Glutamatergic neuron (in vitro differentiated cells): ENCODE measurements around the gene TBX4. TPM values are rescaled to one million over a fixed set of nuclear protein-coding genes. Genes with fewer than 3 reads are reported as not detected.
"Not testable (repeated sequence)": the region's sequence is repeated elsewhere in the genome, so short reads cannot be mapped to it uniquely, and the experiment has no call there.

Experiments used
- DNase-seq: peaks from one replicate; pipeline ENCODE4 v3.0.0; 2022
- H3K27ac Mint-ChIP-seq: one replicate; pipeline ENCODE4 v1.8.0; 2020; ENCODE audit warnings: mild to moderate bottlenecking, mixed read lengths, inconsistent platforms; ENCODE audit not compliant: unreplicated experiment
- H3K27me3 Mint-ChIP-seq: one replicate; pipeline ENCODE4 v1.8.0; 2020; ENCODE audit warnings: mild to moderate bottlenecking, moderate library complexity, mixed read lengths, inconsistent platforms; ENCODE audit not compliant: unreplicated experiment
- H3K36me3 Mint-ChIP-seq: one replicate; pipeline ENCODE4 v1.8.0; 2020; ENCODE audit warnings: mild to moderate bottlenecking, mixed read lengths, inconsistent platforms; ENCODE audit not compliant: unreplicated experiment
- H3K4me1 Mint-ChIP-seq: one replicate; pipeline ENCODE4 v1.8.0; 2020; ENCODE audit warnings: mild to moderate bottlenecking, low read depth, mixed read lengths, inconsistent platforms; ENCODE audit not compliant: unreplicated experiment
- H3K4me3 Mint-ChIP-seq: one replicate; pipeline ENCODE4 v1.8.0; 2020; ENCODE audit warnings: mild to moderate bottlenecking, mixed read lengths, inconsistent platforms; ENCODE audit not compliant: unreplicated experiment
- H3K9me3 Mint-ChIP-seq: one replicate; pipeline ENCODE4 v1.8.0; 2020; ENCODE audit warnings: mild to moderate bottlenecking, moderate library complexity, mixed read lengths, inconsistent platforms; ENCODE audit not compliant: unreplicated experiment
- CTCF ChIP-seq: fragments of 200-600 bp; sonication (generic); IDR thresholded peaks from one replicate; pipeline ENCODE4 v1.5.0; 2021; ENCODE audit not compliant: partially characterized antibody, unreplicated experiment
- total RNA-seq: library from RNA; stranded (reverse); fragmentation: NEBNext Ultra II Directional; extraction: Animal tissue kit (Norgen Biotek cat#: 25700); gene quantifications from one replicate; pipeline ENCODE4 v1.2.1, GENCODE V29; 2021; ENCODE audit not compliant: unreplicated experiment

TBX4 gene
- total RNA-seq, 1 donor from 2014 or later = not detected

GRCh38 chr17:61489719-61490490, 37.7 kb downstream of the TBX4 start:
- H3K27ac Mint-ChIP-seq = peak overlapping the region; percentile 62
- peak overlapping the region; percentile 32 for H3K4me3 Mint-ChIP-seq
- DNase-seq = no peak

GRCh38 chr17:61490540-61490975, 38.3 kb downstream of the TBX4 start:
- DNase-seq = no peak
- Mint-ChIP-seq H3K4me1 (peaks cover 44% of the 10 kb centered on the region), H3K27ac (peak overlapping the region; percentile 8), H3K27me3 (peaks cover 3% of the 10 kb centered on the region), H3K9me3 (peaks cover 4% of the 10 kb centered on the region), H3K36me3 (no peaks in the 10 kb centered on the region), H3K4me3 (no peak overlapping the region)
- TF ChIP-seq CTCF = no peak

More at GRCh38 chr17:61489719-61490490, 37.7 kb downstream of the TBX4 start:
- TF ChIP-seq CTCF = no peak
- H3K9me3 Mint-ChIP-seq = peaks cover 4% of the 10 kb centered on the region
- H3K27me3 Mint-ChIP-seq = peaks cover 3% of the 10 kb centered on the region
- peaks cover 50% of the 10 kb centered on the region for H3K4me1 Mint-ChIP-seq
- H3K36me3 Mint-ChIP-seq = no peaks in the 10 kb centered on the region

- no peak for TF ChIP-seq CTCF
- no peak overlapping the region for H3K4me3 Mint-ChIP-seq
Observed at GRCh38 chr17:61491981-61492380, 39.8 kb downstream of the TBX4 start.

GRCh38 chr17:61492759-61493526, 40.7 kb downstream of the TBX4 start:
- no peak for TF ChIP-seq CTCF
- Mint-ChIP-seq H3K27ac (no peak overlapping the region), H3K4me1 (peaks cover 24% of the 10 kb centered on the region), H3K36me3 (no peaks in the 10 kb centered on the region), H3K27me3 (peaks cover 3% of the 10 kb centered on the region), H3K4me3 (no peak overlapping the region), H3K9me3 (peaks cover 4% of the 10 kb centered on the region)
- DNase-seq = no peak

More at GRCh38 chr17:61491981-61492380, 39.8 kb downstream of the TBX4 start:
- peaks cover 4% of the 10 kb centered on the region for H3K9me3 Mint-ChIP-seq
- H3K4me1 Mint-ChIP-seq = peaks cover 33% of the 10 kb centered on the region
- no peak overlapping the region for H3K27ac Mint-ChIP-seq
- no peak for DNase-seq
- H3K36me3 Mint-ChIP-seq = no peaks in the 10 kb centered on the region
- H3K27me3 Mint-ChIP-seq = peaks cover 3% of the 10 kb centered on the region

GRCh38 chr17:61493830-61494324, 41.7 kb downstream of the TBX4 start:
- H3K27ac Mint-ChIP-seq, H3K4me3 Mint-ChIP-seq, H3K9me3 Mint-ChIP-seq, H3K27me3 Mint-ChIP-seq, DNase-seq, H3K36me3 Mint-ChIP-seq: not testable (repeated sequence)
- peaks cover 15% of the 10 kb centered on the region for H3K4me1 Mint-ChIP-seq
